HEK293T (cell line): ENCODE data around the gene PSMA5.
"Not testable (repeated sequence)": the region's sequence is repeated elsewhere in the genome, so short reads cannot be mapped to it uniquely, and the experiment has no call there.

ENCODE experiments used
- CTCF ChIA-PET: fragments of 350-600 bp; formaldehyde crosslinking; extraction: SDS; loops from one replicate; lab custom pipeline; 2021; ENCODE audit warnings: antibody characterized with exemption, inconsistent platforms; lab: Yijun Ruan, JAX
- POLR2A ChIA-PET: fragments of 350-600 bp; formaldehyde crosslinking; extraction: SDS; loops from one replicate; lab custom pipeline; 2020; ENCODE audit warnings: antibody characterized with exemption, inconsistent platforms; lab: Yijun Ruan, JAX
- DNase-seq: peaks from one replicate; pipeline ENCODE4 v3.0.0; 2012; ENCODE audit warnings: mixed read lengths; ENCODE audit errors: extremely low spot score
- ARNT ChIP-seq: fragments of 450-650 bp; IDR thresholded peaks from 2 replicates; pipeline ENCODE4 v1.6.1; 2017; ENCODE audit warnings: mild to moderate bottlenecking
- BHLHE40 ChIP-seq: fragments of 450-650 bp; IDR thresholded peaks from 2 replicates; pipeline ENCODE4 v1.6.1; 2016; ENCODE audit warnings: mild to moderate bottlenecking, moderate library complexity, borderline replicate concordance
- CTBP1 ChIP-seq: fragments of 450-650 bp; IDR thresholded peaks from 2 replicates; pipeline ENCODE4 v1.6.1; 2016; ENCODE audit warnings: borderline replicate concordance
- ELF4 ChIP-seq: fragments of 450-650 bp; IDR thresholded peaks from 2 replicates; pipeline ENCODE4 v1.6.1; 2017; ENCODE audit warnings: antibody characterized with exemption
- FOXA1 ChIP-seq: fragments of 450-650 bp; IDR thresholded peaks from 2 replicates; pipeline ENCODE4 v1.6.1; 2016; ENCODE audit warnings: mild to moderate bottlenecking
- FOXK2 ChIP-seq: fragments of 450-650 bp; IDR thresholded peaks from 2 replicates; pipeline ENCODE4 v1.6.1; 2016; ENCODE audit warnings: mild to moderate bottlenecking
- FOXM1 ChIP-seq: fragments of 450-650 bp; IDR thresholded peaks from 2 replicates; pipeline ENCODE4 v1.6.1; 2017; ENCODE audit warnings: mild to moderate bottlenecking, borderline replicate concordance
- HDGF ChIP-seq: fragments of 450-650 bp; IDR thresholded peaks from 2 replicates; pipeline ENCODE4 v1.6.1; 2017; ENCODE audit warnings: antibody characterized with exemption, borderline replicate concordance
- L3MBTL2 ChIP-seq: fragments of 450-650 bp; conservative IDR thresholded peaks from 2 replicates; pipeline ENCODE4 v1.6.1; 2016; ENCODE audit warnings: mild to moderate bottlenecking
- LEF1 ChIP-seq: fragments of 450-650 bp; IDR thresholded peaks from 2 replicates; pipeline ENCODE4 v1.6.1; 2017; ENCODE audit warnings: mild to moderate bottlenecking, borderline replicate concordance
- NFRKB ChIP-seq: fragments of 450-650 bp; IDR thresholded peaks from 2 replicates; pipeline ENCODE4 v1.6.1; 2016; ENCODE audit warnings: mild to moderate bottlenecking, moderate library complexity
- PKNOX1 ChIP-seq: fragments of 450-650 bp; IDR thresholded peaks from 2 replicates; pipeline ENCODE4 v1.6.1; 2016
- SP1 ChIP-seq: fragments of 450-650 bp; IDR thresholded peaks from 2 replicates; pipeline ENCODE4 v1.6.1; 2017
- SUZ12 ChIP-seq: fragments of 450-650 bp; IDR thresholded peaks from 2 replicates; pipeline ENCODE4 v1.6.1; 2016; ENCODE audit warnings: mild to moderate bottlenecking
- TARDBP ChIP-seq: fragments of 450-650 bp; IDR thresholded peaks from 2 replicates; pipeline ENCODE4 v1.6.1; 2016
- ZNF384 ChIP-seq: fragments of 450-650 bp; IDR thresholded peaks from 2 replicates; pipeline ENCODE4 v1.6.1; 2016

The PSMA5 gene

GRCh38 chr1:109398343-109399225 lies 27.7 kb downstream of the PSMA5 start:
- TF ChIP-seq HDGF (no peak), L3MBTL2 (no peak), NFRKB (no peak)
- ChIA-PET POLR2A (interaction anchor here (0.7 to 4.0 kb wide), 19 partner anchors 9 to 299 kb away, joined by 3 to 28 read pairs (median 4); partner anchors contain the start of genes PSMA5 and PSRC1), CTCF (interaction anchor here (0.6 to 3.9 kb wide), 22 partner anchors 17 to 201 kb away, joined by 3 to 47 read pairs (median 5); partner anchors contain the start of genes CELSR2, PSMA5 and PSRC1)
- no peak for DNase-seq

GRCh38 chr1:109397581-109398342 lies 28.5 kb downstream of the PSMA5 start, which contains the start of gene SORT1:
TSS of gene SORT1 (minus strand) at chr1:109397918. CDS start at chr1:109397892, 26 bp downstream.
- ChIA-PET POLR2A (interaction anchor here (0.7 to 4.0 kb wide), 21 partner anchors 8 to 298 kb away, joined by 3 to 28 read pairs (median 4); partner anchors contain the start of genes PSMA5 and PSRC1), CTCF (interaction anchor here (0.6 to 3.9 kb wide), 16 partner anchors 10 to 201 kb away, joined by 3 to 47 read pairs (median 6); partner anchors contain the start of genes PSMA5 and PSRC1)
- DNase-seq: peak; percentile 93
- TF ChIP-seq SP1 (no peak), FOXM1 (peak; percentile 33), L3MBTL2 (peak; percentile 23; the same call in 1 of the 2 replicates), PKNOX1 (peak; percentile 99)

GRCh38 chr1:109396871-109397580 lies 29.2 kb downstream of the PSMA5 start:
- POLR2A ChIA-PET: interaction anchor here (1.0 to 4.0 kb wide), 10 partner anchors 10 to 297 kb away, joined by 3 to 28 read pairs (median 6); partner anchors contain the start of gene PSRC1
- no peak for TF ChIP-seq HDGF
- TF ChIP-seq FOXA1: no peak
- no peak for TF ChIP-seq CTBP1
- TF ChIP-seq PKNOX1: no peak
- CTCF ChIA-PET: interaction anchor here (0.6 to 2.4 kb wide), 4 partner anchors 9 to 143 kb away, joined by 3 to 10 read pairs (median 3); no protein-coding TSS in a partner anchor
- no peak for DNase-seq

- TF ChIP-seq SP1 (no peak), HDGF (no peak), LEF1 (no peak), FOXK2 (no peak), ZNF384 (no peak), ELF4 (no peak), L3MBTL2 (no peak), SUZ12 (no peak), CTBP1 (no peak), BHLHE40 (no peak), ARNT (no peak), NFRKB (no peak), TARDBP (no peak), FOXM1 (no peak), PKNOX1 (no peak)
- CTCF ChIA-PET: interaction anchor here (0.6 to 1.2 kb wide), 3 partner anchors 102 to 119 kb away, joined by 3 to 5 read pairs (median 3); no protein-coding TSS in a partner anchor
- DNase-seq: no peak
- POLR2A ChIA-PET: interaction anchor here (1.1 to 4.0 kb wide), 2 partner anchors 114 to 118 kb away, joined by 6 to 28 read pairs; partner anchors contain the start of gene PSRC1
Observed at GRCh38 chr1:109396513-109396839, 29.8 kb downstream of the PSMA5 start.

GRCh38 chr1:109395602-109396512 lies 30.4 kb downstream of the PSMA5 start:
- ChIA-PET POLR2A (interaction anchor here (1.1 to 4.0 kb wide), 2 partner anchors 113 to 117 kb away, joined by 6 to 28 read pairs; partner anchors contain the start of gene PSRC1), CTCF (interaction anchor here (0.6 to 1.2 kb wide), 2 partner anchors 103 to 119 kb away, joined by 3 to 5 read pairs; no protein-coding TSS in a partner anchor)
- TF ChIP-seq HDGF (no peak), FOXK2 (no peak), SP1 (no peak), FOXA1 (no peak), ARNT (no peak), BHLHE40 (no peak)
- DNase-seq: no peak

GRCh38 chr1:109395282-109395599 lies 31.0 kb downstream of the PSMA5 start:
- POLR2A ChIA-PET, CTCF ChIA-PET, DNase-seq: not testable (repeated sequence)
